SW 1271 (cell line): ENCODE results near the gene APLP2.

Experiments
- DNase-seq, 2 experiments: peaks; one replicate each; lab custom pipeline; 2025; lab: John Stamatoyannopoulos, UW

APLP2 gene

DNA sequence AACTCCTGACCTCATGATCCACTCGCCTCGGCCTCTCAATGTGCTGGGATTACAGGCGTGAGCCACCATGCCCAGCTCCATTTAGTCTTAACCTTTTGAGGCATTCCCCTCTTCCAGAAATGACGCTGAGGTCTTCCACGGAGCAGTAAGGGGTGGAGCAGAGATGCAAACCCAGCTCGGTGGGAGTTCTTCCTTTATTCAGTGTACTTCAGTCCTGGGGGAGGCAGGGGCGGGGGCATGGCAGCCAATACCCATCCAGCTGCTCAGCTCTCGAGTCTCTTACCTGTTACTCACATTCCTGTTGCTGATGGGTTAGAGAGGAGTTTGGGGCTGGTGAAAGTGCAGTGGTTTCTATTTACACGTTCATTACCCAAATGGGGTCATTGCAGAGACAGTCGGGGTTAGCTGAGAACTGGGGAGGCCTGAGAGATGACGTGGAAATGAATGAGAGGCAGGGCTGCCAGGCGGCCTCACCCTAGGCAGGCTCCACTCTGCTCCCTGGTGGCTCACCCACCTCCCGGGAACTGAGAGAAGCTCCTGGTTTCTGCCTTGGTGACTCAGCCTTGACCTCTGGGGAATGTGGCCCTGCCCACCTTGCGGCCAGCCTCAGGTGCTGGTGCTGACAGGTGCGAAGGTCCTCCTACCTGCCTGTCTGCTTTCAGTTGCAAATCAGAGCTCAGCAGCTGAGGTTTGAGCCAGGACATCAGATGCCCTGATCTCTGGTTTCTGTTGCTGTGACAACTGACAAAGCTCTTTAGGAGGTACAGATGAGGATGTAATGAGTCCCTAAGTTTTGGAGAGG, 76.5 kb downstream of the APLP2 start:
- peak in 1 of 2 experiments; percentile 21 for DNase-seq

DNA sequence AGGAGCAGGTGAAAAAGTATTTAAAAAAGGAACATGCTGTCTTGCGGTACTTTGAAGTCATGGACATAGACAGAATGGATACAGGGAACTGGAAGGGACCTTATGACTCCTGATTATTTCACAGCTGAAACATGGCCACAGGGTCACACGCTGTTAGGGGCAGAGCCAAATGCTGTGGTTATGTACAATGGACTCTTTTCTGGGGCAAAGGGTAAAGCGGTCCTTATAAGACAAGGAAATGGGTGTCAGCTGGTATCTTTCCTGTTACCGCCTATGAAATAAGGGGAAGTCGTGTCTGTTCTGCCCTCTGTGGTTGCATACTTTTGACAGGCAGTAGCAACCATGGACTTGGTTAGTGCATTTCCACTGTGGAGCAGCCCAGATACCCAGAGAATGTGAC, 77.1 kb downstream of the APLP2 start:
- DNase-seq, result no peak

DNA sequence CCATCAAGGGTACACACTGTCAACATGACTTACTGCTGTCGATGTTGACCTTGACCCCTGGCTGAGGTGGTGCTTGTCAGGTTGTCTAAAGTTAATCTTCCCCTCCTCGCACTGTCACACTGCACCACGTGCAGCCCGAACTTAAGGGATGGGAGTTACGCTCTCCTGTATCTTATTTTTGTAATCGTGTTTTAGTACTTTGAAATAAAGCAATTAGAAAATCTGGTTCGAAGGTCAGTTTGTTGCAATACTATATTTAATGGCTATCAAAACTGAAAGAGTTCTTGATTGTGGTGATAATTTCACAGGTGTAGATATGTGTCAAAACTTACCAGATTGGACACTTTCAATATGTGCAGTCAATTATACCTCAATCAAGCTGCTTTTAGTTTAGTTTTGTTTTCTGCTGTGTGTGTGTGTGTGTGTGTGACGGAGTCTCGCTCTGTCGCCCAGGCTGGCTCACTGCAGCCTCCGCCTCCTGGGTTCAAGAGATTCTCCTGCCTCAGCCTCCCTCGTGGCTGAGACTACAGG, 79.2 kb downstream of the APLP2 start:
- DNase-seq, result no peak

DNA sequence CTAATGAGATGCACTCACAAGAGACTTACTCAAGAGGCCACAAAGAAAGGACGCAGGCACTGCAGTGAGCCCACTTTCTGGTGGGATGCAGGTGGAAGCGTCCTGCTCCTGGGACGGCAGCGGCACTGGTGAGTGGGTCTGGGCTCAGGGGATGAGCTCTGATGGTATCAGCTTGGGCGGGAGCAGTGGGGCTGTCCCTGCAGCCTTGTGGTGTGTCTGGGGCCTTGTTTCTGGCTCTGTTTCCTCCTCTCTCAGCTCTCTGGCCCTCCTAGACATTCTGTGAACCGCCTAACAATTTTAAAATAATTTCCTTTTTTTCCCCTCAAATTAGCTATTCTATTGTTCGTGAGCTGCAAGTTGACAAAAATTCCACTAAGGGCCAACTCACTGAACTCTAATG, 81.1 kb downstream of the APLP2 start:
- no peak for DNase-seq

DNA sequence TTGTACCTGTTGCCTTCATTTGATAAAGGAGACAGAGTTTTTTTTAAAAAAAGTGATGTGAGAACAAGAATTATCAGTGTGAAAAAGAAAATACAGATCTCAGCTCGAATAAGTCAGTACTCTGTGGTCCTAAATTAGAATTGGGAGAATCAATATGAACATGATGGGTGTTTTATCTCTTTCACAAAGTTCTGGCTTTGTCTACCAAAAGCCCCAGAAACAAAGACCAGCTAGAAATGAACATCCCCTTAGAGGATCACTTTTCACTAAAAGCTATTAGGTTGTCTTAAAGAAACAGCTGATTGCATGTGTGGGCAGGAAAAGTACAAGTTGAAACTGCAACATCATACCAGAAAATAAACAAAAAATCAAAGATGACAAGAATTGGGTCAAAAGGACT, 81.5 kb downstream of the APLP2 start:
- DNase-seq, result no peak

GRCh38 chr11:130156108-130157022, 86.7 kb downstream of the APLP2 start:
- no peak for DNase-seq

DNA sequence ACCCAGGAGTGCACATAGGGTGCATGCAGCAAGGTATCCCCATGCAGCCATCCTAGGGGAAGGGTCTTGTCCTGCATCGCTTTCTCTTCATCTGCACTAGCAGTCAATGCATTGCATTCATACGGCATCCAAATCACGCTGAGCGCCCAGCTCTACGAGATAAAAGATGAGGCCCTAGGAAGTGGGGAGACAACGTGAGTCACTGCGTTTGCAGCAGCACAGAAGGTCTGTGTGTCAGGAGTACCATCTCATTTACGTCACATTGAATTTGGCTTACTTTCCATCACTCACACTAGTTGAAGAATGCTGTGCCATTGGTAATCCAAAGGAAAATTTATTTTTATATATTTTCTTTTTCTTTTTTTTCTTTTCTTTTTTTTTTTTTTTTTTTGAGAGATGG, 87.4 kb downstream of the APLP2 start:
- no peak for DNase-seq

GRCh38 chr11:130157840-130158239, 88.1 kb downstream of the APLP2 start:
- no peak for DNase-seq

GRCh38 chr11:130159139-130159538, 89.4 kb downstream of the APLP2 start:
- no peak for DNase-seq

DNA sequence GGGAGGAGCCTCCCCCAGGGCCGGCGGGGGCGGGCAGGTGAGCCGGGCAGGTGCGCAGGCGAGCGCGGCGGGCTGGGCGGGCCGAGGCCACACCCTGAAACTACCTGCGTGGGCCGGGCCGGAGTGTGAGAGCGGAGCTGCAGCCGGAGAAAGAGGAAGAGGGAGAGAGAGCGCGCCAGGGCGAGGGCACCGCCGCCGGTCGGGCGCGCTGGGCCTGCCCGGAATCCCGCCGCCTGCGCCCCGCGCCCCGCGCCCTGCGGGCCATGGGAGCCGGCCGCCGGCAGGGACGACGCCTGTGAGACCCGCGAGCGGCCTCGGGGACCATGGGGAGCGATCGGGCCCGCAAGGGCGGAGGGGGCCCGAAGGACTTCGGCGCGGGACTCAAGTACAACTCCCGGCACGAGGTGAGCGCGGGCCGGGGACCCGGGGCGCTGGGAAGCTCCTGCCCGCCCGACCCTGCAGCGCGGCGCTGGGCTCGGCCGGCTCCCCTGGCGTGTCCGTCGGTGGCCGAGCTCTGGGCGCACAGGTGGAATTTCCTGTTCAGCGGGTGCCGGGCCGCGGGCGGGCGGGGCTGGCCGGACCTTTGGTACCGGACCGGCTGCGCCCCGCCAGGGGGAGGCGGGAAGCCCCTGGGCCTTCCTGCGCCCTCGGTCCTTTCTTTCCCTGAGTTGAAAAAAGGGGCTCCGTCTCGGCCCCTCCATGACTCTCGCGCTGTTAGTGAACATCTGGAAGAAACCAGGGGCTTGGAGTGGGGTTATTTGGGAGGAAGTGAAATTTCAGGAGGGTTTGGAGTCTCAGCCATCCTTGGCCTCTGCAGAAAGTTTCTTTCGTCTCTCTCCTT, 90.2 kb downstream of the APLP2 start, which contains the start of gene ST14:
Gene ST14, plus strand, starts transcription at position 126 of the 841 bp plus-strand sequence. Its CDS starts 198 bp downstream, at position 324.
- no peak for DNase-seq

DNA sequence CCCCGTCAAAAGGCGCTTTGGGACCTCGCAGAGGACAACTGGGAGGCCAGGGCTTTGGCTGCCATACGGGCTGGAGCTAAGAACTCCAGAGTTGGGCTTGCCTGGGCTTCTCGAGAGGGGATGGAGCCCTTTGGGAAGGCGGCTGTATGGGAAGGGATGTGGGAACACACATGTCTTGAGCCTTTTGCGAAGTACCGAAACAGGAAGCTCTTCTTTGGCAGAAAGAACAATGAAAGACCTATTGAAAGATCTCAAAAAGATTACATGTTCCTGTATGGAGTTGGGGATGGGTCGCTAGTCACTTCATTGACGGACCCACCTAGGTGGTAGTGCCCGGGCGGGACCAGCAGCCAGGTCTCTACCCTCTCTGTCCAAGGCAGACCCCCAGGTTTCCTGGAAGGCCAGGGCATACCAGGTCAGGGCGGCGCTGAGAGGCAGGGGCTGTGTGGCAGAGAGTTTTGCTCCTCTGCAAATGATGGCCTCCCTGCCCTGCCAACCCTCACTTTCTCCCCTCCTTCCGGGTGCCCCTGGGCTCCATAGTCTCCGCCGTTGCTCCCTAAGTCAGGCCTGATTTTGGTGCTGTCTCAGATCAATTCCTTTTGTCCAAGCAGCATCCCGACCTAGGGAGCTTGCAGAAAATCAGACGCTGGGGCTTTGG, 90.9 kb downstream of the APLP2 start:
- DNase-seq, result no peak

DNA sequence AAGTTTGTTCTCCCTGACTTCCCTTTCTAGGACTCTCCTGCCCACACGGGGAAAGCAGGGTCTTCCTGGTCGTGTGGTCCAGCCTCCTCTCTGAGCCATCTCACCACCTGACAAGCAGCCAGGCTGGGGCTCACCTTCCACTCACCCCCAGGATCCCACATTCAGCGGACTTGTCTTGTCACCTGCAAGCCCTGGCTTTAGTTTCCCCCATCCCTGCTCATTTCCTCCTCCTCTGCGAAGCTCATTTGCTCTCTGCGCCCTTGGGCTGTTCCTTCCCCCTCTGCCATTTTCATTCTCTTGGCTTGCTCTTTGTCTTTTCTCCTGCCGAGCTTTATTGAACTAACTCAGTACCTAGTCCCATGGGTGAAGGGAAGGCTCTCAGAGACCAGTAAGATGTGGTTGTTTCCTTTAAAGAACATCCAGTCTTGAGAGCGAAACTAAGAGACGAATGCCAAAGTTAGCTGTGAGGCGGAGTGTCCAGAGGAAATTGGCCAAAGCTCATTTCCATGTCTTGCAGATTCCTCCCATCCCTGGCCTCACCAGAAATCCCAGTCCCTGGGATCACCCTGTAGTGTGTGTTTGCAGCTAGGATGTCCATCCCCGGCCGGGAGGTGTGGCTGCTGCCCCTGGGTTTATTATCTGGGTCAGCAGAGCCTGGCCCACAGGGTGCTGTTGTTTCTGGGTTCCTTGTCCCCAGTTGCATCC, 91.9 kb downstream of the APLP2 start:
- DNase-seq, result no peak

GRCh38 chr11:130162733-130163132, 93.0 kb downstream of the APLP2 start:
- DNase-seq, result no peak

DNA sequence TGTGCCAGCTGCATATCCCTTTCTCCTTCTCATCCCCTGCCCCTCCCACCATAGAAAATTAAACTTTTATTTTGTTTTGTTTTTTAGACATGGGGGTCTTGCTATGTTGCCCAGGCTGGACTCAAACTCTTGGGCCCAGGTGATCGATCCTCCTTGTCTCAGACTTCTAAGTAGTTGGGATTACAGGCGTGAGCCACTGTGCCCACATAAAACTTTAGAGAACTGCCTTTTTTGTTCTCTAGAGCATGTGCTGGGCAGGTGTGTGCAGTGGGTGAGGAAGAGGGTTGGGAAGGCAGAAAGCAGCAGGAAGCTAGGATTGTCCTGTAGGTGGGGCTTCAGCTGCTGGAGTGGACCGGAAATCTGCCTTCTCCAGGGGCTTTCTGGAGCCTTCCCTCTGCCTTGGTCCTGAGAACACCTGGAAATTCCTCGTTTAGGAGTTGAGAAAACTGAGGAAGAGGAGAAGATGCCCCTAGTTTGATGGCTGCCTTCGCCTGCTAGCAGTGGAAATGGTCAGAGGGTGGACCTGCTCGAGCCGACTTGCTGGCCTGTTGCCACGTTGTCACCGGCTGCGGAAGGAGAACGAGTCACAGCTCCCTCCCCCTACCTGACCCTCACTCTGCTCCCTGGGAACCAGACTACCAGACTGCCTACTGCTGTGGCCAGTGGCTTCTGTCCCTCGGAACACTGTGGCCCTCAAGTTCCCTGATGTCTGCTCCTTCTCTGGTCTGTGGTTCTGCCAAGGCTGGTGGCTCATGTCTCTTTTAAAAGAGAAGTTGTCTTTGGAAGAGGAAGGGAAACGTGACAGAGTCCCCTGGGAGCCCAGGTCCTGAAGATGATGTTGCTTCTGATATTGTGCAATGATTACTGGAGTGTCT, 93.9 kb downstream of the APLP2 start:
- DNase-seq, result no peak

GRCh38 chr11:130164221-130164570, 94.5 kb downstream of the APLP2 start:
- DNase-seq, result no peak

GRCh38 chr11:130165601-130166456, 96.1 kb downstream of the APLP2 start:
- no peak for DNase-seq

DNA sequence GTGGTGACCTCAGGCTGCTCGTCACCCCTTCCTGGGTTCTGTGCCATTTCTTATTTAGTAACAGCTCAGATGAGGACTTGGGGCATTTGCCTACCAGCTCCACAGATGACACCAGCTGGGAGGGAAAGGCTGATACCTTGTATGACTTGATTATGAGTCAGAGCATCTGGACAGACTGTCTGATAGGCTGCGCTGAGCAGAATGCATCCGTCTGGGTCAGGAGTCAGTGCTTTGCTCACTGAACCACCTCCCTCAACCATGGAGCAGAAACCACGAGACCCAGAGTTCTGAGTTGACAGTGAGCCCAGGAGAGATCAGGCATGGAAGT, 96.7 kb downstream of the APLP2 start:
- peak; percentile 63 to 76 for DNase-seq

DNA sequence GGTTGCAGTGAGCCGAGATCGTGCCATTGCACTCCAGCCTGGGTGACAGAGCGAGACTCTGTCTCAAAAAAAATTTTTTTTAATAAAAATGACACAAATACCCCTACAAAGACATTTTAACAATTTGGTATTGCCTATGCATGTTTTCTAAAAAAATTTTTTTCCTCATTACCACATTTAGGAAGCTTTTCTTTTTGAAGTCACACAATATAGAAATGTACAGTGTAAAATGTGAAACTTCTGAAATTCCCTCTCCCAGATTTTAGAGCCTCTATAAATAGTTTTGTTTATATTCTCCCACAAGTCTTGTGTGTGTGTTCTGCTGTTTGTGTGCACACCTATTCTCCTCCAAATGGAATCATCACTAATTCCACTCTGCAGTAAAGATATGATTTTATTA, 97.5 kb downstream of the APLP2 start:
- no peak for DNase-seq

- no peak for DNase-seq
Observed at GRCh38 chr11:130168105-130168504, 98.4 kb downstream of the APLP2 start.
